Caco-2 (cell line): ENCODE measurements around the gene BCL6B. TPM values are rescaled to one million over a fixed set of nuclear protein-coding genes. Genes with fewer than 3 reads are reported as not detected.
A peak's percentile ranks its signal among the peaks of the same experiment; 100 is the strongest.

Experiments
- BruUV-seq: library from RNA; stranded (reverse); fragments of 400-500 nt; replicated peaks from 2 replicates; lab custom pipeline; 2021; lab: Mats Ljungman, UMichigan
- CTCF ChIA-PET: fragments of 300-600 bp; sonication (Branson Sonifier 250); formaldehyde crosslinking; loops from one replicate; lab custom pipeline; 2022; ENCODE audit warnings: antibody characterized with exemption; lab: Charles Lee
- POLR2A ChIA-PET: fragments of 300-600 bp; sonication (Branson Sonifier 250); formaldehyde crosslinking; loops from one replicate; lab custom pipeline; 2022; ENCODE audit warnings: antibody characterized with exemption; lab: Charles Lee
- DNase-seq, 2 experiments: peaks; one replicate each; pipeline versions ENCODE4 v3.0.0 to v3.0.0-alpha.2; 2020 to 2022
- H3K27me3 ChIP-seq: replicated peaks from 2 replicates; pipeline ENCODE4 v1.6.0; 2011; ENCODE audit warnings: low read length; ENCODE audit not compliant: control insufficient read depth, insufficient read depth
- H3K36me3 ChIP-seq: 2 replicates; pipeline ENCODE4 v1.5.1; 2011; ENCODE audit warnings: low read length; ENCODE audit not compliant: control insufficient read depth, insufficient read depth
- H3K4me1 ChIP-seq: fragments of 250-450 bp; sonication (Bioruptor Pico); 2 replicates; pipeline ENCODE4 v1.5.1; 2020; ENCODE audit warnings: mild to moderate bottlenecking
- H3K4me3 ChIP-seq: 2 replicates; pipeline ENCODE4 v1.5.1; 2011; ENCODE audit warnings: low read depth, mild to moderate bottlenecking, control low read depth, low read length
- H3K9me3 ChIP-seq: fragments of 250-450 bp; sonication (Bioruptor Pico); 2 replicates; pipeline ENCODE4 v1.5.1; 2020; ENCODE audit warnings: mild to moderate bottlenecking, moderate library complexity
- H3K27ac Mint-ChIP-seq: one replicate; pipeline ENCODE4 v1.8.0; 2022; ENCODE audit warnings: mixed read lengths; ENCODE audit not compliant: unreplicated experiment
- H3K27me3 Mint-ChIP-seq: one replicate; pipeline ENCODE4 v1.8.0; 2022; ENCODE audit warnings: mixed read lengths; ENCODE audit not compliant: insufficient read depth, unreplicated experiment
- H3K36me3 Mint-ChIP-seq: one replicate; pipeline ENCODE4 v1.8.0; 2022; ENCODE audit warnings: mild to moderate bottlenecking, mixed read lengths; ENCODE audit not compliant: insufficient read depth, unreplicated experiment
- H3K4me1 Mint-ChIP-seq: one replicate; pipeline ENCODE4 v1.8.0; 2022; ENCODE audit warnings: low read depth, mixed read lengths; ENCODE audit not compliant: unreplicated experiment
- H3K4me3 Mint-ChIP-seq: one replicate; pipeline ENCODE4 v1.8.0; 2022; ENCODE audit warnings: mild to moderate bottlenecking, moderate library complexity, mixed read lengths; ENCODE audit not compliant: unreplicated experiment
- H3K9me3 Mint-ChIP-seq: one replicate; pipeline ENCODE4 v1.8.0; 2022; ENCODE audit warnings: mixed read lengths; ENCODE audit not compliant: unreplicated experiment
- intact Hi-C: fragments of 100-400 bp; cut with micrococcal nuclease; formaldehyde crosslinking; loops from one replicate; pipeline ENCODE4 v1.10.0; 2022; ENCODE audit not compliant: unreplicated experiment
- total RNA-seq: library from RNA; stranded (reverse); gene quantifications from 2 replicates; pipeline ENCODE4 v1.2.3, GENCODE V29; 2022
- TF ChIP-seq, protein P1 (sequence below), 2 experiments: fragments of 200-600 bp in 1 of 2; IDR thresholded peaks; 1 replicate in 1 of 2; 2 replicates in 1 of 2; pipeline versions ENCODE4 v1.5.1 to v1.8.0; 2011 to 2022; ENCODE audit warnings: antibody characterized with exemption in 1 of 2, control low read depth in 1 of 2, inconsistent platforms in 1 of 2, low read depth in 1 of 2, low read length in 1 of 2, mild to moderate bottlenecking in 1 of 2, moderate library complexity in 1 of 2; ENCODE audit not compliant: insufficient read depth in 1 of 2, severe bottlenecking in 1 of 2, unreplicated experiment in 1 of 2

The BCL6B gene
- total RNA-seq, 1 experiment from 2014 or later, result not detected

DNA sequence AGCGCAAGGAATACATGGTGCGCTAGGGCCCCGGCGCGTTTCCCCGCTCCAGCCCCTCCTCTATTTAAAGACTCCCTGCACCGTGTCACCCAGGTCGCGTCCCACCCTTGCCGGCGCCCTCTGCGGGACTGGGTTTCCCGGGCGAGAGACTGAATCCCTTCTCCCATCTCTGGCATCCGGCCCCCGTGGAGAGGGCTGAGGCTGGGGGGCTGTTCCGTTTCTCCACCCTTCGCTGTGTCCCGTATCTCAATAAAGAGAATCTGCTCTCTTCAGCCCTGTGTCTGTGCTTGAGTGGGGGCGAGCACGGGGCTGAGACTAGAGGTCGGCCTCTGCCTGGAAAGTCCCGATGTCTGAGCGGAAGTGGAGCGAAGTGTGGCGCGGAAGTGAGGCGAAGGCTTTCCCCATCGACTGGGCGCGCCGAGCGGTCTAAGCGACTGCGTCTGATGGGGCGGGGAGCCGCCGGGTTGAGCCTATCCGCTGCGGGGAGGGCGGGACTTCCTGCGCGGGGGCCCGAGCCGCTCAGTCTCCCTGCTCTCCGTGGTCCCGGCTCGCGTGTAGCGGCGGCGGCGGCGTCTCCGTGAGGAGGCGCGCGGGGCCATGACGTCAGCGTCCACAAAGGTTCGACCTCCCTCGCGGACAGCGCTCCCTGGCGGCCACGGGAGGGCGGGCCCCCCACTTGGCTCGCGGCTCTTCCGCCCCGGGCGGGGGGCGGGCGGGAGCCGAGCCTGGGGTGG, 8.4 kb upstream of the BCL6B start:
- ChIA-PET CTCF (no interaction called here), POLR2A (interaction anchor here (1.0 kb wide), 1 partner anchor 21 kb away, joined by 4 read pairs; the partner anchor contains the start of gene SLC16A13)
- Histone ChIP-seq H3K4me1 (no peaks in the 10 kb centered on the region), H3K4me3 (peak overlapping the region; percentile 86), H3K27me3 (no peaks in the 10 kb centered on the region), H3K9me3 (no peaks in the 10 kb centered on the region), H3K36me3 (peaks cover 1% of the 10 kb centered on the region; the same call in 1 of the 2 replicates)
- Mint-ChIP-seq H3K27ac (peak overlapping the region; percentile 88), H3K9me3 (no peaks in the 10 kb centered on the region), H3K36me3 (peaks cover 19% of the 10 kb centered on the region), H3K27me3 (no peaks in the 10 kb centered on the region), H3K4me3 (peak overlapping the region; percentile 86), H3K4me1 (no peaks in the 10 kb centered on the region)
- TF ChIP-seq, protein P1, sequence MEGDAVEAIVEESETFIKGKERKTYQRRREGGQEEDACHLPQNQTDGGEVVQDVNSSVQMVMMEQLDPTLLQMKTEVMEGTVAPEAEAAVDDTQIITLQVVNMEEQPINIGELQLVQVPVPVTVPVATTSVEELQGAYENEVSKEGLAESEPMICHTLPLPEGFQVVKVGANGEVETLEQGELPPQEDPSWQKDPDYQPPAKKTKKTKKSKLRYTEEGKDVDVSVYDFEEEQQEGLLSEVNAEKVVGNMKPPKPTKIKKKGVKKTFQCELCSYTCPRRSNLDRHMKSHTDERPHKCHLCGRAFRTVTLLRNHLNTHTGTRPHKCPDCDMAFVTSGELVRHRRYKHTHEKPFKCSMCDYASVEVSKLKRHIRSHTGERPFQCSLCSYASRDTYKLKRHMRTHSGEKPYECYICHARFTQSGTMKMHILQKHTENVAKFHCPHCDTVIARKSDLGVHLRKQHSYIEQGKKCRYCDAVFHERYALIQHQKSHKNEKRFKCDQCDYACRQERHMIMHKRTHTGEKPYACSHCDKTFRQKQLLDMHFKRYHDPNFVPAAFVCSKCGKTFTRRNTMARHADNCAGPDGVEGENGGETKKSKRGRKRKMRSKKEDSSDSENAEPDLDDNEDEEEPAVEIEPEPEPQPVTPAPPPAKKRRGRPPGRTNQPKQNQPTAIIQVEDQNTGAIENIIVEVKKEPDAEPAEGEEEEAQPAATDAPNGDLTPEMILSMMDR (IDR thresholded peaks at IDR 0.05; ENCODE audit: insufficient read depth in 1 of 2, low read depth in 1 of 2, low read length in 1 of 2, severe bottlenecking in 1 of 2, unreplicated experiment in 1 of 2), result peak; percentile 38 to 40
- no TSS peak for BruUV-seq
- intact Hi-C loops, result no loop called here
- DNase-seq, result peak; percentile 90 to 92

GRCh38 chr17:7014995-7015958, 7.6 kb upstream of the BCL6B start:
- BruUV-seq, result TSS peak; percentile 8
- DNase-seq, result no peak
- ChIA-PET POLR2A (interaction anchor here (1.0 kb wide), 1 partner anchor 20 kb away, joined by 4 read pairs; the partner anchor contains the start of gene SLC16A13), CTCF (interaction anchor here (0.6 kb wide), 1 partner anchor 219 kb away, joined by 3 read pairs; no protein-coding TSS in a partner anchor)
- H3K4me3 ChIP-seq, result peak overlapping the region; percentile 86
- intact Hi-C loops, result no loop called here
- H3K36me3 ChIP-seq, result peaks cover 1% of the 10 kb centered on the region; the same call in 1 of the 2 replicates
- Mint-ChIP-seq H3K27me3 (no peaks in the 10 kb centered on the region), H3K4me1 (no peaks in the 10 kb centered on the region), H3K4me3 (peak overlapping the region; percentile 86), H3K9me3 (no peaks in the 10 kb centered on the region), H3K27ac (peak overlapping the region; percentile 88), H3K36me3 (peaks cover 19% of the 10 kb centered on the region)
- no peaks in the 10 kb centered on the region for H3K9me3 ChIP-seq
- no peaks in the 10 kb centered on the region for H3K27me3 ChIP-seq
- TF ChIP-seq, protein P1 (IDR thresholded peaks at IDR 0.05; ENCODE audit: insufficient read depth in 1 of 2, low read depth in 1 of 2, low read length in 1 of 2, severe bottlenecking in 1 of 2, unreplicated experiment in 1 of 2), result no peak
- H3K4me1 ChIP-seq, result no peaks in the 10 kb centered on the region

GRCh38 chr17:7016418-7016817, 6.4 kb upstream of the BCL6B start:
- CTCF ChIA-PET, result no interaction called here
- Mint-ChIP-seq H3K27ac (no peak overlapping the region), H3K4me3 (no peak overlapping the region), H3K27me3 (no peaks in the 10 kb centered on the region), H3K9me3 (no peaks in the 10 kb centered on the region), H3K36me3 (peaks cover 19% of the 10 kb centered on the region), H3K4me1 (no peaks in the 10 kb centered on the region)
- Histone ChIP-seq H3K4me1 (no peaks in the 10 kb centered on the region), H3K27me3 (no peaks in the 10 kb centered on the region), H3K9me3 (no peaks in the 10 kb centered on the region), H3K36me3 (peaks cover 1% of the 10 kb centered on the region; the same call in 1 of the 2 replicates), H3K4me3 (no peak overlapping the region)
- no peak for DNase-seq
- BruUV-seq, result no TSS peak
- TF ChIP-seq, protein P1 (IDR thresholded peaks at IDR 0.05; ENCODE audit: insufficient read depth in 1 of 2, low read depth in 1 of 2, low read length in 1 of 2, severe bottlenecking in 1 of 2, unreplicated experiment in 1 of 2), result no peak
- POLR2A ChIA-PET, result no interaction called here
- intact Hi-C loops, result no loop called here
